ENCODE measurements around the gene SRI. TPM values are rescaled to one million over a fixed set of nuclear protein-coding genes. Genes with fewer than 3 reads are reported as not detected.
"Not testable (repeated sequence)": the region's sequence is repeated elsewhere in the genome, so short reads cannot be mapped to it uniquely, and the experiment has no call there.

SRI gene, protein sequence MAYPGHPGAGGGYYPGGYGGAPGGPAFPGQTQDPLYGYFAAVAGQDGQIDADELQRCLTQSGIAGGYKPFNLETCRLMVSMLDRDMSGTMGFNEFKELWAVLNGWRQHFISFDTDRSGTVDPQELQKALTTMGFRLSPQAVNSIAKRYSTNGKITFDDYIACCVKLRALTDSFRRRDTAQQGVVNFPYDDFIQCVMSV
- 100 to 1,000 TPM in 1 of 2 donors, 10 to 100 TPM in 1; 93.6 to 103 TPM for total RNA-seq
- long read RNA-seq, donor 1, transcript SRI-201 (8 exons, 2,010 nt) = major isoform, 54 of 60 reads
- long read RNA-seq, donor 1, partial matches to known transcripts = 3 of 60 reads
- long read RNA-seq, donor 1, other reads (novel, unspliced or antisense) = 2 of 60 reads
- long read RNA-seq, donor 2, transcript SRI-201 (8 exons, 2,010 nt) = major isoform, 190 of 205 reads
- long read RNA-seq, donor 2, partial matches to known transcripts = 3 of 205 reads
- long read RNA-seq, donor 2, other reads (novel, unspliced or antisense) = 12 of 205 reads

DNA sequence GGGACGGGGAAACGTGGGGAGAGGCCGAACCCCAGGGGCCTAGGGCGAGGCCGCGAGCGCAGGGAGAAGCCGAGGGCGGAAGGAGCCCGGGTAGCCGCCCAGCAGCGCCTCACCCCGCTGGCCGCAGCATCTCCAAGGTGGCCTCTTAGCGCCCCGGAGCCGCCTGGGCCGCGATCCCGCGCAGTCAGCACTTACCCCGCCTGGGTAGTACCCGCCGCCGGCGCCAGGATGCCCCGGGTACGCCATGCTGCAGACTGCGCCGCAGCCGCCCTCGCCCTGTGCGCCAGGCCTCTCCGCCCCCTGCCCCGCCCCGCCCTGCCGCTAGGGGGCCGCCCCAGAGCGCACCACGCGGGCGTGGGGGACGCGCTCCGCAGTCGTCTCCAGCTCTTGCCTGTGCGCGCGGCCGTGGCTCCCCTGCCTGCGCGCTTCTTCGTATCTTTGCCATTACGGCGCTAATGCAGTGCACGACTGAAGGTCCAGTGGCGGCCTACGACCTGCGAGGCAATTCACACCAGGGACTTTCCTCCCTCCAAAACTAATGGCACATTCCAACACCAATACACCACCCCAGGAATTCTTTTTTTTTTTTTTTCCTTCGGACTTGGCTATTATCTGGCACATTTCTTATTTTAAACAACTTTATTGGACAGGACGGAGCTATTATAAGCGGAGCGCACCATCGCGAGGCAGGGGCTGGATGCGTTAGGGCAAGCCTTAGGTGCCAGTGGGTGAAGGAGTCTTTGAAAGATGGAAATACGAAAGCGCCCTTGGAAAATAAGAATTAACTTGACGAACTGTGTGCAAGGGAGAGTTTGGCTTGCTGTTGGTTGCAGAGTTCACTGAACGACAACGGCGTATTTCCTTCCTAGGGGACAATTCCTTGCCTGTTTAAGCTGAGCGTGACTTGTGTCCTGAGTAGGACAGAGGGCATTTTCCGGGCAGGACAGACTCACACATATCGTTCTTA is at the start of gene SRI:
Gene SRI, minus strand, starts transcription at position 258 of the 967 bp plus-strand sequence. Its CDS starts 12 bp downstream, at position 246.
- peak; percentile 96 for DNase-seq (ENCODE audit: low spot score)
- intact Hi-C loops (cut with DNase I) = no loop called here

DNA sequence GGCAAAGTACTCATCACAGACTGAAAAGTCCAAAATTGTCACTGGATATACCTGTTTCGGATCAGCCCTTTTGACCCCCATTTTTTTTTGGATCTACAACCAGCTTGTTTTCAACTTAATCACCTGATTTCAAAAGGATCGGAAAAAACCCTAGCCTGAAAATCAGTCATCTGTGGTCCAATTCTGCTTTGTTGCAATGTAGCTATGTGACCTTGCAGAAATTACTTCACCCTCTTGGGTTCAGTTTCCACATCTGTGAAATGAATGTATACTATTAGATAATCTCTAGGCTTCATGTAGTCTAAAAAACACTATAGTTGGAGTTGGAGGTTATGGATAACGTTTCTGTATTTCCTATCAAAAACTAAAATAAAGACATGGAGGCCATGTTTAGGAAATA is 49.7 kb upstream of the SRI start:
- no peak for DNase-seq (ENCODE audit: low spot score)
- intact Hi-C loops (cut with DNase I) = no loop called here

DNA sequence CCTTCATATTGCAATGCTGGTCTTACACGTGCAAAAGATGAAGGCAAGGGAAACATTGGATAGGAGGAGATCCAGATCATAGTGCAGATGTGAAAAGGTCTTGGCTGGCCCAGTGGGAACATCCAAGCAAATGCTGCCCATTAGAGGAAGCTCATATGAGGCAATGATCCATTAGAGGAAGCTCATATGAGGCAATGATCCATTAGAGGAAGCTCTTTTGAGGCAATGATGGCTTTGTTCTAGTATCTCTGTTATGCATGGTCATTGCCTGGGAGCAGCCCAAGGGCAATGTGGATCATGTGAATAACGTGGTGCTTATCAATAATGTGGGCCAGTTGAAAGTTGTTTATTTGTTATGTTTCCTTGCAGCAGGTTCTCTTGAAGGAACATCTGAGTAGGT is 49.0 kb upstream of the SRI start:
- DNase-seq (ENCODE audit: low spot score) = no peak
- intact Hi-C loops (cut with DNase I) = no loop called here

DNA sequence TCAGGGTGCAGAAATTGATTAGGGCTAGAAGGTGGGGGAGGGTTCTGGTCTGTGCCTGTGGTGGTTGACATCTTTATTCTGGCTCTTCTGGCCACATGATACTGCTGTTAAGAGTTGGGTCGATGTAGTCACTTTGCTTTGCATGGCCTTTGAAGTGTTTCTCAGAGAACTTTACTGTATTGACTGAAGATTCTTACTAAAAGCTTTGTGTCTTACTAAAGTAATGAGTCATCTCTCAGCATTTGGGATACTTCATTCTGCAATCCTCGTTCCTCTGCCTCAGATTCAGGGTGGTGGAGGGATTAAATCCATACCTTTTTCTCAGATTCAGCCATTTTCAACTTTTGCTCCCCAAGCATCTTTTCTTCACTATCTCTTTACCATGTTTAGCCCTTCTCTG is 48.2 kb upstream of the SRI start:
- intact Hi-C loops (cut with DNase I) = no loop called here
- no peak for DNase-seq (ENCODE audit: low spot score)

DNA sequence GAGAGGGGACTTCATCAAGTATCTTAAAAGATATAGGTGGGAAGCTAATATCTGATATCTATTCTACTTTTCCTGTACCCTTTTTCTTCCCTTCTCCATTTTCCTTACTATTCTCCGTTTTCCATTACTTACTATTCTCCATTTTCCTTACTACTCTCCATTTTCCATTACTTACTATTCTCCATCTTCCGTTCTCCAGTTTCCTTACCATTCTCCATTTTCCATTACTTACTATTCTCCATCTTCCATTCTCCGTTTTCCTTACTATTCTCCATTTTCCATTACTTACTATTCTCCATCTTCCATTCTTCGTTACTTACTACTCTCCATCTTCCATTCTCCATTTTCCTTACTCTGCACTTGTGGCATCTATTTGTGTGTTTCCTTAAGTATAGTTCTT is 47.6 kb upstream of the SRI start:
- intact Hi-C loops (cut with DNase I) = no loop called here
- no peak for DNase-seq (ENCODE audit: low spot score)

DNA sequence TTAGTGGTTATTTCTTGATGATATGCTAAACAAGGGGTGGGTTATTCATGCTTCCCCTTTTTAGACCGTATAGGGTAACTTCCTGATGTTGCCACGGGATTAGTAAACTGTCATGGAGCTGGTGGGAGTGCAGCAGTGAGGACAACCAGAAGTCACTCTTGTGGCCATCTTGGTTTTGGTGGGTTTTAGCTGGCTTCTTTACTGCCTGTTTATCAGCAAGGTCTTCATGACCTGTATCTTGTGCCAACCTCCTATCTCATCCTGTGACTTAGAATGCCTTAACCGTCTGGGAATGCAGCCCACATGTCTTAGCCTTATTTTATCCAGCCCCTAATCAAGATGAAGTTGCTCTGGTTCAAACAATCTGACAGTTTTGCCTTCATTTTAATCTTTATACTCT is 45.1 kb upstream of the SRI start:
- intact Hi-C loops (cut with DNase I); DNase-seq (ENCODE audit: low spot score): not testable (repeated sequence)

DNA sequence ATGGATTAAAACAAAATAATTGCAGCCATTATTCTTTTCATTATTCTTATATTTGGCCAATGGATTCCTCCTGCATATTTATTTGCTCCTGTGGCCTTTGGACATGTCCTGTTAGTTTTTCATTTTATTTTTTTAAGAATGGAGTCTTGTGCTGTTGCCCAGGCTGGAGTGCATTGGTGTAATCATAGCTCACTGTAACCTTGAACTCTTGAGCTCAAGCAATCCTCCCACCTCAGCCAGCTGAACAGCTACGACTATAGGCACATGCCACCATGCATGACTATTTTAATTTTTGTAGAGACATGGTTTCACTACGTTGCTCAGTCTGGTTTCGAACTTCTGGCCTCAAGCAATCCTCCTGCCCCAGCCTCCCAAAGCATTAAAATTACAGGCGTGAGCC is 42.7 kb upstream of the SRI start:
- intact Hi-C loops (cut with DNase I) = no loop called here
- no peak for DNase-seq (ENCODE audit: low spot score)

DNA sequence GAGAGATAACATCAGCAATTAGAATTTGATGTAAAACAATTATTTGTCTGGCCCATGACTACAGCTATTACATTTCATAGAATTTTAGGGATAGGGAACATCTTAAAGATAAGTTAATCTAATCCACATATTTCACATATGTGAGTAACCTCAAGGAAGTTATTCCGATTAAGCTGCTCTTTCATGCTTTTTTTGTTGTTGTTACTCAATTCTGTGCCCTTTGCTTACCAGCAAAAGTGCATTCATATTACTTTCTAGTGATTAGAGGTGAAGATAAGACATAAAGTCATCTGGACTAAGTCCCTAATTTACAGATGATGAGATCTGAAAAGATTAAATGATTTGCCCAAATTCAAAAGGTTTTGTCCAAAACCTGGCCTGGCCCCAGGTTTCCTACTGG is 40.9 kb upstream of the SRI start:
- DNase-seq (ENCODE audit: low spot score) = no peak
- intact Hi-C loops (cut with DNase I) = loop anchor here in 1 of 2 donors (1.0 kb wide), 1 partner anchor 8 kb away; no protein-coding TSS in a partner anchor

DNA sequence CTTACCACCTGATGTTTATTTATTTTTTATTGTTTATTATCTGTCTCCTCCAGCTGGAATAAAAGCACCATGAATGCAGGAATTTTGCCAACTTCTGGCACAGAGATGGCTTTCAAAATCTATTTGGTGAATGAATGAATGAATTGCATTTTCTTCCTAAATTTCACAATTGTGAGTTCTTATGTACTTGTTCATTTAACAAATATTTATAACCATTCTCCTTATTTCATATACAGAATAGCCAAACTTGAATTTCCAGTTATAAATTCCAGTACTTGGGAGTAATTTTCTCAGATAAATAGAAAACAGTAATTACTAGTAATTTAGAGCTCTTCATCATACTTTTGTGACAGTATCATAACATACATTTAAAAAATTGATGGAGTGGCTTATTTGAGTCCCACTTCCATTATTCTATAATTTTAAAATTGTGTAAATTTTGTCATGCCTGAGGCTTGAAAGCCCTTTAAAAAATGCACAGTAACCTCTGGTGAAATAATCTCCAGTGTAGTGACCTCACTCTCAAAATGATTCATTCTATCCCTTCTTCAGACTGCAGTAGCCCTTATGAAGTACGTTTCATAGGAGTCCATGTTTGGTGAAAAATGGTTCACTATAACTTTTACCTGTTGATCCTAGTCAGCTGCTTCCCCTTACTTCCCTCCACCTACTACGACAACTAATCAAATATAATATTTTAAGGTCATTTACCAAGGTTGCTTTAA is 40.0 kb upstream of the SRI start:
- intact Hi-C loops (cut with DNase I) = no loop called here
- no peak for DNase-seq (ENCODE audit: low spot score)

DNA sequence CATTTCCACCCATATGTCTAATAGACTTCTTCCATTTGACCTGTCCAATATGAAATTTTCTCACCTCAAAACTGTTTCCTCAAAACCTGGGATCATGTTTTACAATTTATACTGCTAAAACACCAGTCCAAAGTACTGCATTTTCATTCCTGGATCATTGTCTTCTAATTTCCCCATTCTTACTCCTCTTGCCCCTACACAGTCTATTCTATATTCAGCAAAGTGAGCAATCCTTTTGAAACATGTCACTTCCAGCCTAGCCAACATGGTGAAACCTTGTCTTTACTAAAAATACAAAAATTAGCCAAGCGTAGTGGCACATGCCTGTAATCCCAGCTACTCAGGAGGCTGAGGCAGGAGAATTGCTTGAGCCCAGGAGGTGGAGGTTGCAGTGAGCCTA is 38.5 kb upstream of the SRI start:
- not testable (repeated sequence) for DNase-seq (ENCODE audit: low spot score)

DNA sequence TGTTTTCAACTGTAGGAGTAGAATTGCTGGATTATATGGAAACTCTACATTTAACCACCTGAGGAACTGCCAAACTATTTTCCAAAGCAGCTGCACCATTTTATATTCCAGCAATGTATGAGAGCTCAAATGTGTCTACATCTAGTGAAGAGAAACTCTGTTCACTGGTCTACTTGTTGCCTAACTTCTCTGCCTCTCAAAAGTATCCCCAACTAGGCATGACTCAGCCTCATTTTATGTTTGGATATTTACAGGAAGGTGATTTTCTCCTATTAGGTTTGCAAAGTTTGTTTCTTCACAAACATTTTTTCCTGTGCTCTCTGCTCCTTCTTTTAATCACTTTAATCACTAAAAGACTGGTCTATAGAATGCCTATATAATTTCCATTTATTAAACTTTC is 37.1 kb upstream of the SRI start:
- no peak for DNase-seq (ENCODE audit: low spot score)
- intact Hi-C loops (cut with DNase I) = no loop called here

More for the DNA sequence above, 38.5 kb upstream of the SRI start:
- intact Hi-C loops (cut with DNase I) = not testable (repeated sequence)

DNA sequence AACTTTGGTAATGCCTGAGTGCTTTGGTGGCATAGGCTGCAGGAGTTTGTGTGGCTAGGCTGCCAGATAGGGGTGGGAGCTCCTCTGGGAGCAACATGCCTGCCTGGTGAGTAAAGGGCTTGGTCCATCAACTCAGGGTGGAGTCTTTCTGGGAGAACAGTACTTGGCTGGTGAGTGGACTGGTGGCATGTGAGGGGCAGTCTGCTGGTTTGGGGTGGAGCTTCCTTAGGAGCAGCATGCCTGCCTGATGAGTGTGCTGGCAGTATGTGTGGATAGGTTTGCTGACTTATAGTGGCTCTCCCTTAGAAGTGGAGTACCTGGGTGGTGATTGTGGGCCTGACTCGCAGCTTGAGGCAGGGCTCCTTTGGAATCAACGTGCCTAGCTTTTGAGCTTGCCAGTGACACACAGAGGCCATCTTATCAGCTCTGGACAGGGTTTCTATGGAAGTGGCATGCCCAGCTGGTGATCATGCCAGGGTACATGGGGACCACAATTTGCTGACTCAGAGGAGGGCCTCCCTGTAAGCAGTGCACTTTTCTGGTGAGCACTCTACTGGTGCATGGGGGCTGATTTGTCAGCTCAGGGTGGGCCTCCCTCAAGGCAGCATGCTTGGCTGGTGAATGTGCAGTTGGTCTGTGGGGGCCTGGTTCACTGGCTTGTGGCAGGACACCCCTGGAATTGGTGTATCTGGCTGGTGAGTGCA is 35.0 kb upstream of the SRI start:
- DNase-seq (ENCODE audit: low spot score) = no peak
- intact Hi-C loops (cut with DNase I) = no loop called here

DNA sequence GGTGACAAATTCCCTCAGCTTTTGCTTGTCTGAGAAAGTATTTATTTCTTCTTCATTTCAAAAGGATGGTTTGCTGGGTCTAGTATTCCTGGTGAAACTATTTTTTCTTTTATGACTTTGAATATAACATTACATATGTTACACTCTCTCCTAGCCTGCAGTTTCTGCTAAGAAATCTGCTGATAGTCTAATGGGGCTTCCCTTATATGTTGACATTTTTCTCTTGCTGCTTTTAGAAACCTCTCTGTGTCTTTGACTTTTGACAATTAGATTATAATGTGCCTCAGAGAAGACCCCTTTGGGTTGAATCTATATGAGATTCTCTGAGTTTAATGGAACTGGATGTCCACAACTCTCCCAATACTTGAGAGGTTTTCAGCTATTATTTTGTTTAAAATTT is 33.8 kb upstream of the SRI start:
- no peak for DNase-seq (ENCODE audit: low spot score)
- intact Hi-C loops (cut with DNase I) = no loop called here

DNA sequence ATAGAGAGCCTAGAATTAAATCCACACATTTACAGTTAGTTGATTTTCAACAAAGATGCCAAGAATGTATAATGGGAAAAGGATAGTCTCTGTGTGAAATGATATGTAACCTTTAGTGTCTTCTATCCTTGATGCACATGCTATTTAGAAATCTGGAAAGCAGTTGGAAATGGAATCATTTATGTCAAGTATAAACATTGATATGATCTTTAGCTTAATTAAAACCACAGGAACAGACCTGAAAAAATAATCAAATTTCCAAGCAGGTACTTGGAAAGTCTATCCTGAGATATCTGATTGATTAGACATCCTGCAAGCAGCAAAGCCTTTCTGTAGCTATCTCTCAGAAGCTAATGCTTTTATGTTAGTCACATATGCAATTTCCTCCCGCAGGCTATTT is 24.4 kb upstream of the SRI start:
- DNase-seq (ENCODE audit: low spot score) = no peak
- intact Hi-C loops (cut with DNase I) = no loop called here

DNA sequence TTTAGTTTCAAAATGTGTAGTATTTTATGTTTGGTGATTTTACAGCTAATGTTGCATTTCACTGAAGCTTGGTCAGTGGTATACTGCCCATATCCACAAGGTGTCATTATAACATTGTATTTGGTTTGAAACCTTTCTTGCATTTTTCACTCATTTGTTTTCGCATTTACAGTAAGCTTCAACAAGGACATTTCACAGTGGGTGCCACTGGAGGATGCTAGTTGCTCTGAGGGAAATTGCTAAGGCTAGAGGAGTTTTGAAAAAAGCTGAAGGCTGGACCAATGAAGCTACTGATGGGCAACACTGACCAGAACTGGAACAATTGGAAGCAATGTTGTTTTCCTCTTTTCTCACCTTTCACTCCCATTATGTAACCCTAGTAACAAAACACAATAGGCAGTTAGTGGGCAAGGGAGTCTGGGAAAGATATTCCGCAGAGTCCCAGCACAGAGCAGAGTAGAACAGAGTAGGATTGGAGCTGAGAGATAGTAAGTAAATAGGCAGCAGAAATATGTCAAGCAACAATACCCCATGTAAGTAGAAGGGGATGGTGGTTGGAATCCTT is 23.6 kb upstream of the SRI start:
- intact Hi-C loops (cut with DNase I) = no loop called here

DNA sequence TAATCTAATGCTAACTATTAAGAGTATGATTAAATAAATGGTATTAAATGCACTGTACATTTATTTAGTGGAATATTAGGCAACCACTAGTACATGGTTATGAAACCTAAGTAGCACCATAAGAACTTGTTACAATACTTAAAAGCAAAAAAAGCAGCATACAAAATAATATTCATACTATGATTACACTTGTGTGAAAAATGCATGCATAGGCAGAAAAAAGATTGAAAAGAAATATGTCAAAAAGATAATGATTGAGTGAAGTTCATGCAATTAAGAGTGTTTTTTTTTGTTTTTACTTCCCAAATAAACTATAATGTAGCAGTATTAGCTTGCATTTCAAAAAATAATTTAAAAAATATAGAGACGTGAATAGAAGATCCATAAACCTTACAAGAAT is 20.0 kb upstream of the SRI start:
- no peak for DNase-seq (ENCODE audit: low spot score)
- intact Hi-C loops (cut with DNase I) = no loop called here

More for the DNA sequence above, 23.6 kb upstream of the SRI start:
- peak; percentile 62 for DNase-seq (ENCODE audit: low spot score)

DNA sequence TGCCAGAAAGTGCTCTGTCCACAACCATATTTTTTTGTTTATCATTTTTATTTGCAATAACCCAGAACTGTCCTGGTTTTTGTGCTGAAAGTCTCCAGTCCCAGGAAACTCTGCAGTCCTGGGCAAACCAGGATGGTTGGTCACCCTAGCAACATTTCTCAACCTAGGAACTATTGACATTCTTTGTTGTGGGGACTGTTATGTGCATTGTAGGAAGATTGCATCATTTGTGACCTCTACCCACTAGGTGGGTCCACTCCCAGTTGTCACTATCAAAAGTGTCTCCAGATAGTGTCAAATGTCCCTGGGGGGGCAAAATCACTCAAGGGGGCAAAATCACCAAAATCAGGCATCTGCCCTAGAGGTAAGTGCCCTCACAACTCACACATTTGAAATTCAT is 14.0 kb upstream of the SRI start:
- intact Hi-C loops (cut with DNase I) = no loop called here
- DNase-seq (ENCODE audit: low spot score) = no peak

DNA sequence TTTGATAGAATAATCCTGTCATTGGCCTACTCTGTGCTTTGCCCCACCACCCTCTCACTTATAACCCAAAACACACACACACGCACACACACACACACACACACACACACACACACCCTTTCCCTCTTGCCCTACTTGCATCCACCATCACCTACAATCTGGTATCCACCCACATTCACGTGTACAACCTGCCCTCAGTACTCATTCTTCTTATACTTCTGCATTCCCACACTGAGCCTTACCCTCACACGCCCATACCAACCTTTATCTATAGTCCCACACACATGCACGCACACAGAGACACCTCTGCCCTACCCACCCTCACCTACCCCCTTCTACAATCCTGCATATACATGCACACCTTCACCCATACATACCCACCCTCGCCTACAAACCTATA is 10.8 kb upstream of the SRI start:
- no peak for DNase-seq (ENCODE audit: low spot score)
- intact Hi-C loops (cut with DNase I) = no loop called here

All from posterior vena cava (tissue), 2 donors.